Lower lobe of right lung (tissue), 2 donors: Measurements from ENCODE around the gene CPB2. TPM values are rescaled to one million over a fixed set of nuclear protein-coding genes. Genes with fewer than 3 reads are reported as not detected.

Source experiments
- ATAC-seq, 2 donors: fragments of 200-7000 bp; cut with Tn5 transposase; one replicate each; pipeline ENCODE4 v1.9.1; 2020 to 2022; ENCODE audit warnings: mild to moderate bottlenecking in 2 of 2, moderate library complexity in 2 of 2
- DNase-seq: peaks from one replicate; pipeline ENCODE4 v3.0.0-alpha.2; 2020
- H3K27ac ChIP-seq: fragments of 200-600 bp; one replicate; pipeline ENCODE4 v1.8.0; 2022
- H3K27me3 ChIP-seq: fragments of 200-600 bp; one replicate; pipeline ENCODE4 v1.8.0; 2022; ENCODE audit warnings: low read depth
- H3K36me3 ChIP-seq: fragments of 200-600 bp; one replicate; pipeline ENCODE4 v1.8.0; 2022; ENCODE audit warnings: mild to moderate bottlenecking
- H3K4me1 ChIP-seq: fragments of 200-600 bp; one replicate; pipeline ENCODE4 v1.8.0; 2022
- H3K4me3 ChIP-seq: fragments of 200-600 bp; one replicate; pipeline ENCODE4 v1.8.0; 2022; ENCODE audit warnings: mild to moderate bottlenecking
- H3K9me3 ChIP-seq: fragments of 200-600 bp; one replicate; pipeline ENCODE4 v1.8.0; 2022
- CTCF ChIP-seq: fragments of 200-600 bp; IDR thresholded peaks from one replicate; pipeline ENCODE4 v1.8.0; 2022; ENCODE audit warnings: antibody characterized with exemption, mild to moderate bottlenecking
- intact Hi-C: fragments of 100-400 bp; cut with DNase I; formaldehyde crosslinking; loops from one replicate; pipeline ENCODE4 v1.11.0; 2022
- total RNA-seq: library from RNA; stranded (reverse); fragmentation: NEBNext Ultra II Directional; extraction: Animal tissue kit (Norgen Biotek cat#: 25700); gene quantifications from one replicate; pipeline ENCODE4 v1.2.1, GENCODE V29; 2021
- donor health status: DM: no; HTN: yes; CAD: no; lungs with severe emphysema.

CPB2 gene
- total RNA-seq, 1 donor from 2014 or later: 33.5 TPM

- Histone ChIP-seq H3K4me1 (no peaks in the 10 kb centered on the region), H3K4me3 (no peak overlapping the region), H3K9me3 (no peaks in the 10 kb centered on the region), H3K36me3 (no peaks in the 10 kb centered on the region), H3K27me3 (no peaks in the 10 kb centered on the region), H3K27ac (no peak overlapping the region)
- peak in 1 of 2 donors; percentile 34 for ATAC-seq
- intact Hi-C loops: no loop called here
- TF ChIP-seq CTCF: no peak
- DNase-seq: no peak
Observed at GRCh38 chr13:46086421-46086922, 18.4 kb downstream of the CPB2 start.

DNA sequence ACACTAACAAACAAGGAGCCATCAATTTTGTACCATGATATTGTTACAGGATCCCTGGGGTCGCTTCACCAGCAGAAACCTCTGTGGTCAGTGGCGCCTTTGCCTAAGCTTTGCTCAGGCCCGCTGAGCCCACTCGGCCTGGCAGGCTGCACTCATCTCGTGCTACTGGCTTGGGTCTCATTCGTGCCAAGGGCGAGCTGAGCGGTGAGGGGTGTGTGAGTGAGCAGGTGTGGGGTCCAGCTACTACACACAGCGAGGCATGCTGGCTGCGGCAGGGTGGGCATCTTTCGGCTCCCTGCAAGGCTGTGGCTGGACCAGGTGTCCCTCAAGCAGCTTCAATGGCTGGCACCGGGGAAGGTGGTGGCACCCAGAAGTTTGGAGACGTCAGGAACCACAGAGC, 19.1 kb downstream of the CPB2 start:
- TF ChIP-seq CTCF: no peak
- no peaks in the 10 kb centered on the region for H3K4me1 ChIP-seq
- no peaks in the 10 kb centered on the region for H3K36me3 ChIP-seq
- intact Hi-C loops: no loop called here
- H3K4me3 ChIP-seq: no peak overlapping the region
- no peaks in the 10 kb centered on the region for H3K27me3 ChIP-seq
- H3K9me3 ChIP-seq: no peaks in the 10 kb centered on the region
- H3K27ac ChIP-seq: no peak overlapping the region
- DNase-seq: no peak
- no peak for ATAC-seq

DNA sequence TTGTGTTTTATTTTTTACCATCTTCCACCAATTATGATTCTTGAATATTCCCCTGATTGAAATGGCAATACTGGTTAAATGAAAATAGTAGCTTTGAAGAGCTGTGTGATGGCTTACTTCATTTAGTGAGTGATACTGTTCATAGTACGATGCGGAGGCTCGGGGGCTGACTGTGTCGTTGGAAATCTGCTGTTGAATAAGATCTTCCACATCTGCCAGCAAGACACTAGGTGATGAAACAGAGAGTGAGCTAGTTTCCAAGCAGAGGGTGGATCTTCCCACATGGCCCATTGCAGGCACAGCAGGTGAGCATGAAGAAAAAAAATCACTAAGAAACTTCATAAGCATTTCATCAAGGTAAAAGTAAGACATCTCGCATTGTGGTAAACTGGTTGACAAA, 22.5 kb downstream of the CPB2 start:
- intact Hi-C loops: no loop called here
- no peaks in the 10 kb centered on the region for H3K9me3 ChIP-seq
- H3K27ac ChIP-seq: no peak overlapping the region
- DNase-seq: no peak
- ATAC-seq: no peak
- no peaks in the 10 kb centered on the region for H3K36me3 ChIP-seq
- no peak overlapping the region for H3K4me3 ChIP-seq
- no peaks in the 10 kb centered on the region for H3K27me3 ChIP-seq
- no peak for TF ChIP-seq CTCF
- H3K4me1 ChIP-seq: no peaks in the 10 kb centered on the region

GRCh38 chr13:46079770-46080169, 25.1 kb downstream of the CPB2 start:
- no peak for ATAC-seq
- Histone ChIP-seq H3K9me3 (no peaks in the 10 kb centered on the region), H3K36me3 (no peaks in the 10 kb centered on the region), H3K4me1 (no peaks in the 10 kb centered on the region), H3K27ac (no peak overlapping the region), H3K27me3 (no peaks in the 10 kb centered on the region), H3K4me3 (no peak overlapping the region)
- DNase-seq: no peak
- no peak for TF ChIP-seq CTCF
- intact Hi-C loops: no loop called here

DNA sequence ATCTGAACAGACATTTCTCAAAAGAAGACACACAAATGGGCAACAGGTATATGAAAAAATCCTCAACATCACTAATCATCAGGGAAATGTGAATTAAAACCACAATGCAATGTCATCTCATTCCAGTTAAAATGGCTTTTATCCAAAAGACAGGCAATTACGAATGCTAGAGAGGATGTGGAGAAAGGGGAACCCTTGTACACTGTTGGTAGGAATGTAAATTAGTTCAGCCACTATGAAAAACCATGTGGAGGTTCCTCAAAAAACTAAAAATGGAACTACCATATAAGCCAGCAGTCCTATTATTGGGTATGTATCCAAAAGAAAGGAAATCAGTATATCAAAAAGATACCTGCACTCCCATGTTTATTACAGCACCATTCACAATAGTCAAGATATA, 27.6 kb downstream of the CPB2 start:
- H3K4me1 ChIP-seq: no peaks in the 10 kb centered on the region
- ATAC-seq: no peak

More for the DNA sequence above, 27.6 kb downstream of the CPB2 start:
- Histone ChIP-seq H3K27ac (no peak overlapping the region), H3K27me3 (no peaks in the 10 kb centered on the region), H3K4me3 (no peak overlapping the region), H3K9me3 (no peaks in the 10 kb centered on the region), H3K36me3 (no peaks in the 10 kb centered on the region)
- no peak for TF ChIP-seq CTCF
- intact Hi-C loops: no loop called here
- no peak for DNase-seq
